Adrenal gland (tissue), 12 donors: Measurements from ENCODE around the gene PGM2. TPM values are rescaled to one million over a fixed set of nuclear protein-coding genes. Genes with fewer than 3 reads are reported as not detected.
"Not testable (repeated sequence)": the region's sequence is repeated elsewhere in the genome, so short reads cannot be mapped to it uniquely, and the experiment has no call there.

Source experiments
- DNase-seq, 7 donors: peaks; one replicate each; pipeline ENCODE4 v3.0.0-alpha.2; 2019 to 2020
- H3K27ac ChIP-seq, 5 donors: fragments of 200-600 bp; sonication (generic) in 4 of 5; 1 replicate in 3 of 5; 2 replicates in 2 of 5; pipeline versions ENCODE4 v1.5.1 to v1.8.0; 2016 to 2020; ENCODE audit warnings: mild to moderate bottlenecking in 1 of 5
- H3K27me3 ChIP-seq: fragments of 200-600 bp; 2 replicates; pipeline ENCODE4 v1.8.0; 2021
- H3K36me3 ChIP-seq, 2 donors: fragments of 200-600 bp; replicated peaks in 1 of 2; 1 replicate in 1 of 2; 2 replicates in 1 of 2; pipeline versions ENCODE4 v1.5.1 to v1.8.0; 2018 to 2022
- H3K4me1 ChIP-seq, 2 donors: fragments of 200-600 bp; replicated peaks in 1 of 2; 1 replicate in 1 of 2; 2 replicates in 1 of 2; pipeline versions ENCODE4 v1.5.1 to v1.8.0; 2018 to 2021
- H3K4me3 ChIP-seq, 4 donors: fragments of 200-600 bp; sonication (generic) in 3 of 4; one replicate each; pipeline ENCODE4 v1.5.1; 2016 to 2018
- H3K9me3 ChIP-seq, 3 donors: fragments of 200-600 bp; sonication (generic) in 1 of 3; replicated peaks in 1 of 3; 1 replicate in 2 of 3; 2 replicates in 1 of 3; pipeline versions ENCODE4 v1.5.1 to v1.8.0; 2016 to 2021
- POLR2A ChIP-seq, 2 donors: fragments of 450-650 bp; IDR thresholded peaks; one replicate each; pipeline ENCODE4 v1.6.1; 2017; ENCODE audit warnings: antibody characterized with exemption in 2 of 2, mild to moderate bottlenecking in 2 of 2, moderate library complexity in 1 of 2
- WGBS, 4 donors: extraction: QIAGEN DNeasy Blood & Tissue Kit in 2 of 4; methylation state at CpG; one replicate each; pipeline versions ENCODE4 v1.1.5 to v1.1.7; 2013 to 2017; 5-methylcytosine and 5-hydroxymethylcytosine counted together
- intact Hi-C, 2 donors: fragments of 100-400 bp; cut with DNase I; formaldehyde crosslinking; loops; one replicate each; pipeline versions ENCODE4 v1.14.1 to v1.15.0; 2022 to 2023
- polyA plus RNA-seq, 3 donors: library from polyadenylated mRNA; stranded (reverse); fragments of 200-250 nt in 2 of 3; fragments of 350-450 nt in 1 of 3; fragmentation: Illumina TruSeq in 1 of 3; extraction: RNeasy Lipid Tissue Mini Kit (QIAGEN cat#74804) in 1 of 3; gene quantifications; one replicate each; pipeline ENCODE4 v1.2.3, GENCODE V29; 2013 to 2014
- total RNA-seq, 9 donors: library from RNA; depleted of rRNA in 4 of 9; stranded (reverse); fragments of >200 nt in 4 of 9; fragments of 120-200 nt in 1 of 9; fragmentation: NEBNext Ultra II Directional in 1 of 9; extraction: Animal tissue kit (Norgen Biotek cat#: 25700) in 1 of 9; gene quantifications; one replicate each; pipeline versions ENCODE4 v1.1.0 to v1.2.4, GENCODE V29; 2013 to 2023
- TF ChIP-seq, protein P1 (sequence below), 6 experiments: fragments of 450-650 bp in 4 of 6; fragments of 200-600 bp in 2 of 6; sonication (generic) in 1 of 6; IDR thresholded peaks; 1 replicate in 5 of 6; 2 replicates in 1 of 6; pipeline versions ENCODE4 v1.5.1 to v1.8.0; 2016 to 2021; ENCODE audit warnings: antibody characterized with exemption in 6 of 6, mild to moderate bottlenecking in 2 of 6, moderate library complexity in 1 of 6
- donor health status: healthy with polysubstance abuse.
- donor health status: Bipolar disorder and iron deficiency.
- donor health status: DM: yes; HTN: yes; CAD: no.
- donor health status: DM: no; HTN: no; CAD: no.
- donor health status: DM: no; HTN: no; CAD: no.
- donor health status: DM: yes; HTN: yes; CAD: no.

The PGM2 gene
- total and polyA plus RNA-seq, 12 donors: 6.8 to 59.2 (median 27.2) TPM

DNA sequence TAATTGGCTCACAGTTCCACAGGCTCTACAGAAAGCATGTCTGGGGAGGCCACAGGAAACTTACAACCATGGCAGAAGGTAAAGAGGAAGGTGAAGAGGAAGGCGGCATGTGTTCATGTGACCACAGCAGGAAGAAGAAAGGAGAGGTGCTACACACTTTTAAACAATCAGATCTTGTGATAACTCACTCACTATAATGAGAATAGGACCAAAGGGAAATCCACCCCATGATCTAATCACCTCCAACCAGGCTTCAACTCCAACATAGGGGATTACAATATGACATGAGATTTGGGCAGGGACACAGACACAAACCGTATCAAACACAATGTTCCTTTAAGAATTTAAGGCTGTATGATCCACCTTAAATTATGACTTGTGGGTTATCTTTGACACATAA lies 10.5 kb upstream of the PGM2 start:
- intact Hi-C loops: no loop called here
- Histone ChIP-seq H3K27ac (no peak overlapping the region), H3K9me3 (no peaks in the 10 kb centered on the region), H3K27me3 (no peaks in the 10 kb centered on the region), H3K36me3 (no peaks in the 10 kb centered on the region), H3K4me3 (no peak overlapping the region), H3K4me1 (no peaks in the 10 kb centered on the region)
- no peak for TF ChIP-seq POLR2A (IDR thresholded peaks at IDR 0.05)
- TF ChIP-seq, protein P1, sequence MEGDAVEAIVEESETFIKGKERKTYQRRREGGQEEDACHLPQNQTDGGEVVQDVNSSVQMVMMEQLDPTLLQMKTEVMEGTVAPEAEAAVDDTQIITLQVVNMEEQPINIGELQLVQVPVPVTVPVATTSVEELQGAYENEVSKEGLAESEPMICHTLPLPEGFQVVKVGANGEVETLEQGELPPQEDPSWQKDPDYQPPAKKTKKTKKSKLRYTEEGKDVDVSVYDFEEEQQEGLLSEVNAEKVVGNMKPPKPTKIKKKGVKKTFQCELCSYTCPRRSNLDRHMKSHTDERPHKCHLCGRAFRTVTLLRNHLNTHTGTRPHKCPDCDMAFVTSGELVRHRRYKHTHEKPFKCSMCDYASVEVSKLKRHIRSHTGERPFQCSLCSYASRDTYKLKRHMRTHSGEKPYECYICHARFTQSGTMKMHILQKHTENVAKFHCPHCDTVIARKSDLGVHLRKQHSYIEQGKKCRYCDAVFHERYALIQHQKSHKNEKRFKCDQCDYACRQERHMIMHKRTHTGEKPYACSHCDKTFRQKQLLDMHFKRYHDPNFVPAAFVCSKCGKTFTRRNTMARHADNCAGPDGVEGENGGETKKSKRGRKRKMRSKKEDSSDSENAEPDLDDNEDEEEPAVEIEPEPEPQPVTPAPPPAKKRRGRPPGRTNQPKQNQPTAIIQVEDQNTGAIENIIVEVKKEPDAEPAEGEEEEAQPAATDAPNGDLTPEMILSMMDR (IDR thresholded peaks at IDR 0.05): no peak
- no peak for DNase-seq
- 61 to 76% (median 67%) methylated on average over 2 of the region's 2 CpGs for WGBS, 4 donors

DNA sequence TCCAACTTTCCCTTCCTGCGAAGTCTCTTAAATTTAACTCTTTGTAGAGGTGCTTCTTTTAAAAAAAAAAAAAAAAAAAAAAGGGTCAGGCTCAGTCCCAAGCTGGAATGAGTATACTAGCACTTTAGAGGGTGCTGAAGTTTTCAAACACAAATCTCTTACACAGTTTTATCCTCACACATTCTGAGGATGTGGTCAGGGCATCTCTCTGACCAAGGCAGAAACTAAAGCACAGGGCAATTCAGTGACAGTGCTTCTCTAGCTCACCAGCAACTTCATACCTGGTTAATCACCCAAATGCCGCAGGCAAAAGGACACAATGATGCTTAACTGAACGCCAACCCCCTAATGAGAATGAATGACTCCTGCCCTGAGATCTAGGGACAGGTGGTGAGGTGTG lies 9.8 kb upstream of the PGM2 start:
- Histone ChIP-seq H3K4me1 (no peaks in the 10 kb centered on the region), H3K36me3 (no peaks in the 10 kb centered on the region), H3K4me3 (no peak overlapping the region), H3K27me3 (no peaks in the 10 kb centered on the region), H3K27ac (no peak overlapping the region), H3K9me3 (no peaks in the 10 kb centered on the region)
- no peak for TF ChIP-seq POLR2A (IDR thresholded peaks at IDR 0.05)
- TF ChIP-seq, protein P1 (IDR thresholded peaks at IDR 0.05): no peak
- no peak for DNase-seq
- intact Hi-C loops: no loop called here
- 75 to 81% (median 78%) methylated on average over 3 of the region's 3 CpGs for WGBS, 4 donors

DNA sequence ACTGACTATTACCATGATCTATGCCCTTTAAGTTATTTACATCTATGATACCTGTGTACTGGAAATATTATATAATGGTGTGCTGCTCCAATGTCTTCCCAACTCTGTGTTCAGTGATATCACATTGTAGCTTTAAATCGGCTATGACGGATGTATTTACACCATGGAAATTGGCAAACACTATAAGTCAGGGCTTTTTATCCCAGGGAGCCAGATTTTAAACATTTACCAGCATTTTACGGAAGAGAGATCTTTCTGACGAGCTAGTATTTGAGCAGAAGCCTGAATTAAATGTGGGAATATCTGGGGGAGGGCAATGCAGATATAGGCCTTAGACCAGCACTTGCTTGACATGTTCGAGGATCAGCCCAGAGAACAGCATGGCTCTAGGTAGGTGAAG lies 7.7 kb upstream of the PGM2 start:
- Histone ChIP-seq H3K36me3 (no peaks in the 10 kb centered on the region), H3K4me1 (peaks cover 5 to 6% of the 10 kb centered on the region in 2 donors), H3K27ac (no peak overlapping the region), H3K27me3 (no peaks in the 10 kb centered on the region), H3K4me3 (no peak overlapping the region), H3K9me3 (no peaks in the 10 kb centered on the region)
- intact Hi-C loops: no loop called here
- TF ChIP-seq POLR2A (IDR thresholded peaks at IDR 0.05): no peak
- TF ChIP-seq, protein P1 (IDR thresholded peaks at IDR 0.05): no peak
- no peak for DNase-seq
- 89 to 94% (median 92%) methylated on average over 5 of the region's 5 CpGs for WGBS, 4 donors

DNA sequence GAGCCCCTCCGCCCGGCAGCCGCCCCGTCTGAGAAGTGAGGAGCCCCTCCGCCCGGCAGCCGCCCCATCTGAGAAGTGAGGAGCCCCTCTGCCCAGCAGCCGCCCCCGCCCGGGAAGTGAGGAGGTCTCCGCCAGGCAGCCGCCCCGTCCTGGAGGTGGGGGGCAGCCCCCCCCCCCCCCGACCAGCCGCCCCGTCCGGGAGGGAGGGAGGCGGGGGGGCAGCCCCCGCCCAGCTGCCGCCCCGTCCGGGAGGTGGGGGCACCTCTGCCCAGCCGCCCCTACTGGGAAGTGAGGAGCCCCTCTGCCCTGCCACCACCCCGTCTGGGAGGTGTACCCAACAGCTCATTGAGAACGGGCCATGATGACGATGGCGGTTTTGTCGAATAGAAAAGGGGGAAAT lies 6.0 kb upstream of the PGM2 start:
- H3K27ac ChIP-seq, intact Hi-C loops, H3K36me3 ChIP-seq, H3K9me3 ChIP-seq, H3K4me1 ChIP-seq, DNase-seq, H3K4me3 ChIP-seq, H3K27me3 ChIP-seq: not testable (repeated sequence)
- WGBS, 4 donors: 90 to 98% (median 93%) methylated on average over 5 to 25 of the region's 28 CpGs

DNA sequence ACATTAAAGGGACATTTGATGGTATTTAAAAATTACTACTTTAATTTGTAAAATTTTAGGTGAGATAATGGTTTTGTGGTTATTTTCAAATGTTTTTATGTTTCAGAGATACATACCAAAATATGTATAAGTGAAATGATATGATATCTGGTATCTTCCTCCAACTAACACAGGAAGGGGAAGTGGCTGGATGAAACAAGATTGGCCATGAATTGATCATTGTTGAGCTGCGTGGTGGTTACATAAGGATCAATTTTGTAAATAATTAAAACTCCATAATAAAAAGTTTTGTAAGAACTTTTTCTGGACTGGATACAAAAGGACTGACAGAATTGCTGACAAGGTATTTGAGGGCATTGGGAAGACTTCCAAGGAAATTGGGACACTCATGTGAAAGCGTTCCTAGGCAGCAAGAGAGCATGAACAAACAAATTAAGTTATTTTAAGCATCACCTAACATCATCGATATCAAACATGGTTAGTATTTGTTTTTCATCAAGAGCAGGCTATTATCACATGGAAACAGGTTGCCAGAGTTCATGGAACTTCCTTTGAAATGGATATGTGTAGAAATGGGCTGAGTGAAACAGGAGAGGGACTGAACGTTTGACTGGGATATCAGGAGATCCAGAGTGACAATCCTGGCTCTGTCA lies 4.4 kb upstream of the PGM2 start:
- peaks cover 6 to 11% of the 10 kb centered on the region in 2 donors for H3K4me1 ChIP-seq
- H3K27ac ChIP-seq: no peak overlapping the region
- peak in 1 of 7 donors; percentile 20 for DNase-seq
- no peaks in the 10 kb centered on the region for H3K9me3 ChIP-seq
- no peak overlapping the region for H3K4me3 ChIP-seq
- TF ChIP-seq, protein P1 (IDR thresholded peaks at IDR 0.05): no peak
- TF ChIP-seq POLR2A (IDR thresholded peaks at IDR 0.05): no peak
- 28 to 38% (median 36%) methylated on average over 4 of the region's 4 CpGs for WGBS, 4 donors
- H3K36me3 ChIP-seq: no peaks in the 10 kb centered on the region
- no peaks in the 10 kb centered on the region for H3K27me3 ChIP-seq
- intact Hi-C loops: no loop called here
